BE2C (cell line): ENCODE data around the gene KRT13.

Experiments used
- DNase-seq: peaks from one replicate; pipeline ENCODE4 v3.0.0-alpha.2; 2020
- H3K27me3 ChIP-seq: fragments of 250-450 bp; sonication (Bioruptor Pico); 2 replicates; pipeline ENCODE4 v1.5.1; 2020; ENCODE audit warnings: mild to moderate bottlenecking
- H3K36me3 ChIP-seq: fragments of 250-450 bp; sonication (Bioruptor Pico); 2 replicates; pipeline ENCODE4 v1.5.1; 2020; ENCODE audit warnings: mild to moderate bottlenecking
- H3K4me1 ChIP-seq: fragments of 250-450 bp; sonication (Bioruptor Pico); 2 replicates; pipeline ENCODE4 v1.5.1; 2020
- H3K4me3 ChIP-seq: 2 replicates; pipeline ENCODE4 v1.5.1; 2011; ENCODE audit warnings: low read depth, low read length
- H3K9me3 ChIP-seq: fragments of 250-450 bp; sonication (Bioruptor Pico); 2 replicates; pipeline ENCODE4 v1.5.1; 2020
- CTCF ChIP-seq: IDR thresholded peaks from 2 replicates; pipeline ENCODE4 v1.5.1; 2012; ENCODE audit warnings: mild to moderate bottlenecking, low read depth, low read length

The KRT13 gene

GRCh38 chr17:41539979-41540701, 34.7 kb upstream of the KRT13 start:
- Histone ChIP-seq H3K4me1 (peaks cover 39% of the 10 kb centered on the region), H3K4me3 (no peak overlapping the region), H3K27me3 (no peaks in the 10 kb centered on the region), H3K9me3 (no peaks in the 10 kb centered on the region), H3K36me3 (no peaks in the 10 kb centered on the region)
- no peak for DNase-seq
- TF ChIP-seq CTCF, result no peak

GRCh38 chr17:41539071-41539492, 33.7 kb upstream of the KRT13 start:
- no peak for DNase-seq
- Histone ChIP-seq H3K9me3 (no peaks in the 10 kb centered on the region), H3K36me3 (no peaks in the 10 kb centered on the region), H3K27me3 (no peaks in the 10 kb centered on the region), H3K4me1 (peaks cover 36% of the 10 kb centered on the region), H3K4me3 (no peak overlapping the region)
- TF ChIP-seq CTCF, result no peak

- no peak for TF ChIP-seq CTCF
- H3K27me3 ChIP-seq, result no peaks in the 10 kb centered on the region
- DNase-seq, result no peak
These were observed 33.2 kb upstream of the KRT13 start for GRCh38 chr17:41538565-41538991.

GRCh38 chr17:41537990-41538389, 32.6 kb upstream of the KRT13 start:
- Histone ChIP-seq H3K27me3 (no peaks in the 10 kb centered on the region), H3K4me1 (peaks cover 36% of the 10 kb centered on the region), H3K36me3 (no peaks in the 10 kb centered on the region), H3K4me3 (no peak overlapping the region), H3K9me3 (no peaks in the 10 kb centered on the region)
- DNase-seq, result no peak
- no peak for TF ChIP-seq CTCF

More at GRCh38 chr17:41538565-41538991, 33.2 kb upstream of the KRT13 start:
- H3K4me3 ChIP-seq, result no peak overlapping the region
- peaks cover 36% of the 10 kb centered on the region for H3K4me1 ChIP-seq
- H3K9me3 ChIP-seq, result no peaks in the 10 kb centered on the region
- no peaks in the 10 kb centered on the region for H3K36me3 ChIP-seq

GRCh38 chr17:41537614-41537954, 32.2 kb upstream of the KRT13 start:
- no peak for TF ChIP-seq CTCF
- no peak overlapping the region for H3K4me3 ChIP-seq
- H3K27me3 ChIP-seq, result no peaks in the 10 kb centered on the region
- peaks cover 36% of the 10 kb centered on the region for H3K4me1 ChIP-seq
- DNase-seq, result no peak
- H3K9me3 ChIP-seq, result no peaks in the 10 kb centered on the region
- no peaks in the 10 kb centered on the region for H3K36me3 ChIP-seq

GRCh38 chr17:41536741-41537613, 31.6 kb upstream of the KRT13 start:
- H3K36me3 ChIP-seq, result no peaks in the 10 kb centered on the region
- no peaks in the 10 kb centered on the region for H3K9me3 ChIP-seq
- H3K4me1 ChIP-seq, result peaks cover 42% of the 10 kb centered on the region
- H3K4me3 ChIP-seq, result no peak overlapping the region
- DNase-seq, result no peak
- no peak for TF ChIP-seq CTCF
- H3K27me3 ChIP-seq, result no peaks in the 10 kb centered on the region
